IMR-90 (cell line): Measurements from ENCODE around the gene HMG20A. TPM values are rescaled to one million over a fixed set of nuclear protein-coding genes. Genes with fewer than 3 reads are reported as not detected.
A peak's percentile ranks its signal among the peaks of the same experiment; 100 is the strongest.

Experiments used
- ATAC-seq: fragments of 200-7000 bp; cut with Tn5 transposase; 2 replicates; pipeline ENCODE4 v1.9.1; 2020; ENCODE audit warnings: low read depth, mild to moderate bottlenecking, moderate library complexity
- BruUV-seq: library from RNA; stranded (reverse); fragments of 400-500 nt; replicated peaks from 2 replicates; lab custom pipeline; 2021; lab: Mats Ljungman, UMichigan
- CTCF ChIA-PET: fragments of 300-600 bp; formaldehyde crosslinking; extraction: SDS; loops from one replicate; lab custom pipeline; 2021; ENCODE audit warnings: antibody characterized with exemption; lab: Yijun Ruan, JAX
- POLR2A ChIA-PET: fragments of 300-600 bp; sonication (Branson Sonifier 250); formaldehyde crosslinking; loops from one replicate; lab custom pipeline; 2022; ENCODE audit warnings: antibody characterized with exemption; ENCODE audit not compliant: unreplicated experiment; lab: Charles Lee
- DNase-seq: peaks from one replicate; pipeline ENCODE4 v3.0.0; 2013
- H2AFZ ChIP-seq: replicated peaks from 2 replicates; pipeline ENCODE3; 2013; ENCODE audit warnings: low read length, mild to moderate bottlenecking; ENCODE audit not compliant: poor library complexity
- H2AK5ac ChIP-seq: 2 replicates; pipeline ENCODE4 v1.6.1; 2013; ENCODE audit warnings: low read depth, low read length, inconsistent platforms
- H2AK9ac ChIP-seq: replicated peaks from 2 replicates; pipeline ENCODE3; 2013; ENCODE audit warnings: mild to moderate bottlenecking, low read depth, low read length, moderate library complexity; ENCODE audit not compliant: poor library complexity
- H2BK120ac ChIP-seq: 2 replicates; pipeline ENCODE4 v1.6.1; 2013; ENCODE audit warnings: low read depth, low read length, inconsistent platforms
- H2BK15ac ChIP-seq: 3 replicates; pipeline ENCODE4 v1.6.1; 2013; ENCODE audit warnings: low read depth, low read length, inconsistent platforms
- H2BK20ac ChIP-seq: 2 replicates; pipeline ENCODE4 v1.6.1; 2013; ENCODE audit warnings: low read depth, mild to moderate bottlenecking, inconsistent platforms, low read length, moderate library complexity
- H2BK5ac ChIP-seq: 2 replicates; pipeline ENCODE4 v1.6.1; 2013; ENCODE audit warnings: mild to moderate bottlenecking, low read depth, low read length, inconsistent platforms; ENCODE audit not compliant: poor library complexity, severe bottlenecking
- H3K14ac ChIP-seq: replicated peaks from 2 replicates; pipeline ENCODE4 v1.6.1; 2013; ENCODE audit warnings: low read depth, low read length, inconsistent platforms
- H3K18ac ChIP-seq: 2 replicates; pipeline ENCODE4 v1.6.1; 2013; ENCODE audit warnings: low read depth, low read length, control low read depth
- H3K23ac ChIP-seq: 2 replicates; pipeline ENCODE4 v1.6.1; 2013; ENCODE audit warnings: low read depth, low read length, inconsistent platforms
- H3K27ac ChIP-seq: 2 replicates; pipeline ENCODE4 v1.5.1; 2013; ENCODE audit warnings: mild to moderate bottlenecking, control low read depth, low read length; ENCODE audit not compliant: insufficient read depth
- H3K27me3 ChIP-seq: 2 replicates; pipeline ENCODE4 v1.6.1; 2013; ENCODE audit warnings: low read length; ENCODE audit not compliant: control insufficient read depth, insufficient read depth
- H3K36me3 ChIP-seq: 2 replicates; pipeline ENCODE4 v1.6.1; 2013; ENCODE audit warnings: low read length, mixed read lengths; ENCODE audit not compliant: control insufficient read depth, insufficient read depth
- H3K4ac ChIP-seq: 2 replicates; pipeline ENCODE4 v1.6.1; 2013; ENCODE audit warnings: low read depth, low read length, inconsistent platforms
- H3K4me1 ChIP-seq: 2 replicates; pipeline ENCODE4 v1.6.1; 2013; ENCODE audit warnings: low read length, mixed read lengths; ENCODE audit not compliant: control insufficient read depth, insufficient read depth
- H3K4me2 ChIP-seq: 2 replicates; pipeline ENCODE4 v1.6.1; 2013; ENCODE audit warnings: low read depth, mild to moderate bottlenecking, control low read depth, low read length, moderate library complexity
- H3K4me3 ChIP-seq: 2 replicates; pipeline ENCODE4 v1.5.1; 2013; ENCODE audit warnings: low read depth, mild to moderate bottlenecking, control low read depth, low read length, moderate library complexity; ENCODE audit not compliant: insufficient read depth
- H3K56ac ChIP-seq: 2 replicates; pipeline ENCODE4 v1.6.1; 2013; ENCODE audit warnings: low read length, inconsistent platforms; ENCODE audit not compliant: insufficient read depth; ENCODE audit errors: extremely low read depth
- H3K79me1 ChIP-seq, 2 experiments: 2 replicates each; pipeline ENCODE4 v1.6.1; 2013; ENCODE audit warnings: low read length in 2 of 2, inconsistent platforms in 1 of 2, low read depth in 1 of 2
- H3K9ac ChIP-seq: 2 replicates; pipeline ENCODE4 v1.6.1; 2013; ENCODE audit warnings: low read depth, low read length, control low read depth
- H3K9me1 ChIP-seq: 2 replicates; pipeline ENCODE4 v1.6.1; 2013; ENCODE audit warnings: low read length, inconsistent platforms; ENCODE audit not compliant: insufficient read depth
- H3K9me3 ChIP-seq: 2 replicates; pipeline ENCODE4 v1.6.1; 2013; ENCODE audit warnings: low read length; ENCODE audit not compliant: control insufficient read depth, insufficient read depth
- H4K20me1 ChIP-seq: 2 replicates; pipeline ENCODE4 v1.6.1; 2013; ENCODE audit warnings: low read length, inconsistent platforms; ENCODE audit not compliant: insufficient read depth
- H4K5ac ChIP-seq: 2 replicates; pipeline ENCODE4 v1.6.1; 2013; ENCODE audit warnings: mild to moderate bottlenecking, low read depth, low read length, control low read depth
- H4K8ac ChIP-seq, 2 experiments: 2 replicates each; pipeline ENCODE4 v1.6.1; 2013; ENCODE audit warnings: low read depth in 2 of 2, low read length in 2 of 2, control low read depth in 1 of 2, inconsistent platforms in 1 of 2
- H4K91ac ChIP-seq: 2 replicates; pipeline ENCODE4 v1.6.1; 2013; ENCODE audit warnings: low read depth, low read length, inconsistent platforms; ENCODE audit not compliant: insufficient read depth
- BHLHE40 ChIP-seq: fragments of 150-350 bp; IDR thresholded peaks from 2 replicates; pipeline ENCODE4 v1.6.1; 2016; ENCODE audit warnings: mild to moderate bottlenecking, low read depth, low read length
- CEBPB ChIP-seq: IDR thresholded peaks from 2 replicates; pipeline ENCODE4 v1.6.1; 2012; ENCODE audit warnings: low read depth, low read length, improper control_type of control experiment
- CHD1 ChIP-seq: IDR thresholded peaks from 2 replicates; pipeline ENCODE4 v1.6.1; 2012; ENCODE audit warnings: low read depth, low read length, improper control_type of control experiment
- CTCF ChIP-seq: conservative IDR thresholded peaks from 2 replicates; pipeline ENCODE4 v1.5.1; 2012; ENCODE audit warnings: mild to moderate bottlenecking, low read depth, low read length, improper control_type of control experiment
- FOS ChIP-seq: fragments of 150-350 bp; IDR thresholded peaks from 2 replicates; pipeline ENCODE4 v1.6.1; 2016; ENCODE audit warnings: low read depth, low read length
- MAZ ChIP-seq: IDR thresholded peaks from 2 replicates; pipeline ENCODE4 v1.6.1; 2012; ENCODE audit warnings: low read depth, mild to moderate bottlenecking, low read length, improper control_type of control experiment, moderate library complexity, borderline replicate concordance
- MXI1 ChIP-seq: IDR thresholded peaks from 2 replicates; pipeline ENCODE4 v1.6.1; 2012; ENCODE audit warnings: low read depth, mild to moderate bottlenecking, low read length, moderate library complexity, borderline replicate concordance
- NFE2L2 ChIP-seq: fragments of 150-350 bp; IDR thresholded peaks from 2 replicates; pipeline ENCODE4 v1.6.1; 2016; ENCODE audit warnings: low read depth, mild to moderate bottlenecking, low read length
- POLR2A ChIP-seq: IDR thresholded peaks from 2 replicates; pipeline ENCODE4 v1.6.1; 2012; ENCODE audit warnings: mild to moderate bottlenecking, low read depth, low read length
- RCOR1 ChIP-seq: IDR thresholded peaks from 2 replicates; pipeline ENCODE4 v1.6.1; 2012; ENCODE audit warnings: mild to moderate bottlenecking, low read length, improper control_type of control experiment; ENCODE audit not compliant: insufficient replicate concordance
- RFX5 ChIP-seq: IDR thresholded peaks from 2 replicates; pipeline ENCODE4 v1.8.0; 2012; ENCODE audit warnings: low read depth, mild to moderate bottlenecking, low read length, moderate library complexity
- SMC3 ChIP-seq: fragments of 150-350 bp; IDR thresholded peaks from 2 replicates; pipeline ENCODE4 v1.6.1; 2016; ENCODE audit warnings: low read depth, mild to moderate bottlenecking, antibody characterized with exemption, low read length, moderate library complexity
- USF2 ChIP-seq: fragments of 150-350 bp; IDR thresholded peaks from 2 replicates; pipeline ENCODE4 v1.6.1; 2017; ENCODE audit warnings: mild to moderate bottlenecking, antibody characterized with exemption, low read length, low read depth
- WGBS, 2 experiments: methylation state at CpG; one replicate each; pipeline versions ENCODE4 v1.1.5 to v1.1.7; 2013; ENCODE audit warnings: missing lambda C conversion rate in 2 of 2; ENCODE audit not compliant: insufficient read length in 1 of 2; ENCODE audit errors: extremely low coverage in 2 of 2; 5-methylcytosine and 5-hydroxymethylcytosine counted together
- dilution Hi-C: fragments of 300-500 bp; cut with HindIII; formaldehyde crosslinking; loops from one replicate; pipeline ENCODE4 v1.14.3; 2018; ENCODE audit warnings: low sequenced_read_pairs; ENCODE audit not compliant: unreplicated experiment
- in situ Hi-C: fragments of 300-500 bp; cut with MboI; formaldehyde crosslinking; loops from 3 replicates; pipeline ENCODE4 v1.14.3; 2019; ENCODE audit warnings: low sequenced_read_pairs, inconsistent platforms, mixed read lengths
- intact Hi-C: fragments of 100-400 bp; cut with micrococcal nuclease; formaldehyde crosslinking; loops from 2 replicates; pipeline ENCODE4 v1.10.0; 2022
- polyA plus RNA-seq, 3 experiments: library from polyadenylated mRNA; depleted of rRNA; stranded (reverse); fragments of >200 nt; gene quantifications; 2 replicates each; pipeline ENCODE4 v1.2.3, GENCODE V29; 2012; ENCODE audit warnings: low replicate concordance in 1 of 3
- total RNA-seq: library from RNA; depleted of rRNA; stranded (reverse); fragments of >200 nt; gene quantifications from 2 replicates; pipeline ENCODE4 v1.2.3, GENCODE V29; 2012

HMG20A gene
- total and polyA plus RNA-seq, 2 of the 4 experiments (the other 2 are of a cell fraction): 22.3 to 25.3 TPM

GRCh38 chr15:77493324-77493907, 72.7 kb downstream of the HMG20A start (continued):
- TF ChIP-seq MXI1: no peak

GRCh38 chr15:77494073-77494867, 73.6 kb downstream of the HMG20A start:
- Histone ChIP-seq H3K4me2 (no peak overlapping the region), H3K9me1 (peaks cover 12% of the 10 kb centered on the region; the same call in 1 of the 2 replicates), H2AK5ac (no peak overlapping the region), H3K18ac (no peak overlapping the region), H3K56ac (no peak overlapping the region), H3K9ac (no peak overlapping the region), H2AFZ (no peak overlapping the region), H4K20me1 (no peaks in the 10 kb centered on the region), H3K23ac (peak overlapping the region; percentile 31; the same call in 1 of the 2 replicates), H4K8ac (no peak overlapping the region), H4K5ac (no peak overlapping the region), H3K4me1 (peaks cover 25% of the 10 kb centered on the region), H2BK15ac (no peak overlapping the region), H3K4ac (peak overlapping the region; percentile 19; the same call in 1 of the 2 replicates), H2BK120ac (no peak overlapping the region), H3K36me3 (no peaks in the 10 kb centered on the region), H3K27ac (no peak overlapping the region), H4K91ac (no peak overlapping the region), H3K4me3 (no peak overlapping the region), H2BK5ac (no peak overlapping the region), H2AK9ac (no peak overlapping the region), H3K27me3 (no peaks in the 10 kb centered on the region), H2BK20ac (no peak overlapping the region), H3K79me1 (peaks cover 0 to 25% of the 10 kb centered on the region in 2 experiments; a peak in 2 of 4 replicates), H3K14ac (no peak overlapping the region), H3K9me3 (no peaks in the 10 kb centered on the region)
- ATAC-seq (no peak), DNase-seq (no peak)
- dilution Hi-C loops (no loop called here), in situ Hi-C loops (loop anchor here (10.0 kb wide), 1 partner anchor 379 kb away; no protein-coding TSS in a partner anchor), intact Hi-C loops (no loop called here)
- ChIA-PET CTCF (interaction anchor here (1.2 kb wide), 1 partner anchor 49 kb away, joined by 3 read pairs; no protein-coding TSS in a partner anchor), POLR2A (no interaction called here)
- BruUV-seq: no TSS peak
- WGBS, 2 experiments: no CpG with 5 or more reads among the region's 2 CpGs
- no peak for TF ChIP-seq BHLHE40
- no peak for TF ChIP-seq CEBPB
- no peak for TF ChIP-seq MAZ
- TF ChIP-seq CHD1: no peak
- no peak for TF ChIP-seq USF2
- no peak for TF ChIP-seq SMC3
- no peak for TF ChIP-seq CTCF
- no peak for TF ChIP-seq NFE2L2
- no peak for TF ChIP-seq POLR2A
- TF ChIP-seq FOS: no peak
- TF ChIP-seq RFX5: no peak
- TF ChIP-seq MXI1: no peak
- no peak for TF ChIP-seq RCOR1
